Measurements from ENCODE around the gene ERVMER34-1.

The ERVMER34-1 gene

GRCh38 chr4:52694936-52695335 is 56.3 kb downstream of the ERVMER34-1 start:
- H3K27me3 ChIP-seq (ENCODE audit: control insufficient read depth, insufficient read depth, low read length): no peaks in the 10 kb centered on the region
- H3K4me1 ChIP-seq (ENCODE audit: control insufficient read depth, insufficient read depth, low read length): peaks cover 5% of the 10 kb centered on the region
- H3K9me3 ChIP-seq (ENCODE audit: control insufficient read depth, insufficient read depth, low read length): no peaks in the 10 kb centered on the region
- H3K36me3 ChIP-seq (ENCODE audit: control insufficient read depth, insufficient read depth, low read length): no peaks in the 10 kb centered on the region
- H3K9ac ChIP-seq (ENCODE audit: low read depth, low read length): no peak overlapping the region
- no peak overlapping the region for H3K4me3 ChIP-seq (ENCODE audit: low read depth, low read length)

GRCh38 chr4:52693492-52693891 is 57.7 kb downstream of the ERVMER34-1 start:
- peaks cover 5% of the 10 kb centered on the region for H3K4me1 ChIP-seq (ENCODE audit: control insufficient read depth, insufficient read depth, low read length)
- no peak overlapping the region for H3K4me3 ChIP-seq (ENCODE audit: low read depth, low read length)
- H3K9me3 ChIP-seq (ENCODE audit: control insufficient read depth, insufficient read depth, low read length): no peaks in the 10 kb centered on the region
- H3K27me3 ChIP-seq (ENCODE audit: control insufficient read depth, insufficient read depth, low read length): no peaks in the 10 kb centered on the region
- no peak overlapping the region for H3K9ac ChIP-seq (ENCODE audit: low read depth, low read length)
- no peaks in the 10 kb centered on the region for H3K36me3 ChIP-seq (ENCODE audit: control insufficient read depth, insufficient read depth, low read length)
